ENCODE data around the gene MTUS2. TPM values are rescaled to one million over a fixed set of nuclear protein-coding genes. Genes with fewer than 3 reads are reported as not detected.

MTUS2 gene
- total RNA-seq, 1 donor from 2014 or later, result 4.1 TPM

- Mint-ChIP-seq H3K27ac (no peak overlapping the region), H3K4me1 (ENCODE audit: unreplicated experiment) (peaks cover 12% of the 10 kb centered on the region)
These were observed 230.6 kb downstream of the MTUS2 start for GRCh38 chr13:29050719-29051118.

DNA sequence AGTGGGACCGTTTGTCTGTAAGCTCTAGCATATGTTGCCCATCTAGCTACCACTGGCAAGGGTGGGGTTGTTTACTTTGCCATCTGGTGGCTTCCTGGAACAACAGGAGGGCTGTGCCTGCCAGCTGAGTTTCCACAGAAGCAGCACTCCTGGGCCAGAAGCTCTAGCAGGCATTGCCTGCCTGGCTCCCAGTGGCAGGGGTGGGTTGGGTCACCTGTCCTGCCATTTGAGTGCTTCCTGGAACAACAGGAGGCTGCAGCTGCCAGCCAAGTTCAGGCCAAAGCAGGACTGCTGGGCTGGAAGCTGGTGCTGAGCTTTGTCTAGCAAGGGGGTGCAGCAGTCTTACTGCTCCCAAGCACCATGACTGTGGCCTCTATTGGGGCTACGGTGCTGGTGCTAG lies 239.7 kb downstream of the MTUS2 start:
- DNase-seq (ENCODE audit: extremely low spot score, unreplicated experiment), result no peak
- H3K4me3 Mint-ChIP-seq, result no peak overlapping the region
- no peaks in the 10 kb centered on the region for H3K27me3 Mint-ChIP-seq
- TF ChIP-seq, protein P1, sequence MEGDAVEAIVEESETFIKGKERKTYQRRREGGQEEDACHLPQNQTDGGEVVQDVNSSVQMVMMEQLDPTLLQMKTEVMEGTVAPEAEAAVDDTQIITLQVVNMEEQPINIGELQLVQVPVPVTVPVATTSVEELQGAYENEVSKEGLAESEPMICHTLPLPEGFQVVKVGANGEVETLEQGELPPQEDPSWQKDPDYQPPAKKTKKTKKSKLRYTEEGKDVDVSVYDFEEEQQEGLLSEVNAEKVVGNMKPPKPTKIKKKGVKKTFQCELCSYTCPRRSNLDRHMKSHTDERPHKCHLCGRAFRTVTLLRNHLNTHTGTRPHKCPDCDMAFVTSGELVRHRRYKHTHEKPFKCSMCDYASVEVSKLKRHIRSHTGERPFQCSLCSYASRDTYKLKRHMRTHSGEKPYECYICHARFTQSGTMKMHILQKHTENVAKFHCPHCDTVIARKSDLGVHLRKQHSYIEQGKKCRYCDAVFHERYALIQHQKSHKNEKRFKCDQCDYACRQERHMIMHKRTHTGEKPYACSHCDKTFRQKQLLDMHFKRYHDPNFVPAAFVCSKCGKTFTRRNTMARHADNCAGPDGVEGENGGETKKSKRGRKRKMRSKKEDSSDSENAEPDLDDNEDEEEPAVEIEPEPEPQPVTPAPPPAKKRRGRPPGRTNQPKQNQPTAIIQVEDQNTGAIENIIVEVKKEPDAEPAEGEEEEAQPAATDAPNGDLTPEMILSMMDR (conservative IDR thresholded peaks at IDR 0.05), result no peak
- H3K9me3 Mint-ChIP-seq, result peaks cover 6% of the 10 kb centered on the region
- H3K27ac Mint-ChIP-seq, result no peak overlapping the region
- H3K36me3 Mint-ChIP-seq, result no peaks in the 10 kb centered on the region
- no peaks in the 10 kb centered on the region for H3K4me1 Mint-ChIP-seq (ENCODE audit: unreplicated experiment)

More at GRCh38 chr13:29050719-29051118, 230.6 kb downstream of the MTUS2 start:
- Mint-ChIP-seq H3K27me3 (no peaks in the 10 kb centered on the region), H3K4me3 (no peak overlapping the region), H3K36me3 (peaks cover 3% of the 10 kb centered on the region), H3K9me3 (peaks cover 9% of the 10 kb centered on the region)
- TF ChIP-seq, protein P1 (conservative IDR thresholded peaks at IDR 0.05), result no peak
- no peak for DNase-seq (ENCODE audit: extremely low spot score, unreplicated experiment)

DNA sequence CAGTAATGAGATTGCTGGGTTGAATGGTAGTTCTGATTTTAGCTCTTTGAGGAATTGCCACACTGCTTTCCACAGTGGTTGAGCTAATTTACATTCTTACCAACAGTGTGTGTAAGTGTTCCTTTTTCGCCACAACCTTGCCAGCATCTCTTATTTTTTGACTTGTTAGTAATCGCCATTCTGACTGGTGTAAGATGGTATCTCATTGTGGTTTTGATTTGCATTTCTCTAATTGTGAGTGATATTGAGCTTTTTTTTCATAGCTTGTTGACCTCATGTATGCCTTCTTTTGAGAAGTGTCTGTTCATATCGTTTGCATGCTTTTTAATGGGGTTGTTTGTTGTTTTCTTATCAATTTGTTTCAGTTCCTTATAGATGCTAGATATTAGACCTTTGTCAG lies 245.0 kb downstream of the MTUS2 start:
- DNase-seq (ENCODE audit: extremely low spot score, unreplicated experiment), result no peak
- Mint-ChIP-seq H3K27me3 (peaks cover 4% of the 10 kb centered on the region), H3K9me3 (peaks cover 6% of the 10 kb centered on the region), H3K36me3 (no peaks in the 10 kb centered on the region), H3K4me1 (ENCODE audit: unreplicated experiment) (no peaks in the 10 kb centered on the region), H3K27ac (no peak overlapping the region), H3K4me3 (no peak overlapping the region)
- TF ChIP-seq, protein P1 (conservative IDR thresholded peaks at IDR 0.05), result no peak

- H3K27ac Mint-ChIP-seq, result no peak overlapping the region
- H3K27me3 Mint-ChIP-seq, result peaks cover 4% of the 10 kb centered on the region
- H3K4me1 Mint-ChIP-seq (ENCODE audit: unreplicated experiment), result no peaks in the 10 kb centered on the region
- TF ChIP-seq, protein P1 (conservative IDR thresholded peaks at IDR 0.05), result no peak
- no peaks in the 10 kb centered on the region for H3K36me3 Mint-ChIP-seq
- no peak for DNase-seq (ENCODE audit: extremely low spot score, unreplicated experiment)
- H3K4me3 Mint-ChIP-seq, result no peak overlapping the region
- no peaks in the 10 kb centered on the region for H3K9me3 Mint-ChIP-seq
These were observed 247.3 kb downstream of the MTUS2 start for GRCh38 chr13:29067306-29067945.

GRCh38 chr13:29073755-29074154 lies 253.6 kb downstream of the MTUS2 start:
- Mint-ChIP-seq H3K4me3 (no peak overlapping the region), H3K9me3 (no peaks in the 10 kb centered on the region), H3K27ac (no peak overlapping the region), H3K36me3 (no peaks in the 10 kb centered on the region), H3K27me3 (peaks cover 4% of the 10 kb centered on the region), H3K4me1 (ENCODE audit: unreplicated experiment) (peaks cover 5% of the 10 kb centered on the region)
- DNase-seq (ENCODE audit: extremely low spot score, unreplicated experiment), result no peak
- TF ChIP-seq, protein P1 (conservative IDR thresholded peaks at IDR 0.05), result no peak
